ENCODE data around the gene NEXN. TPM values are rescaled to one million over a fixed set of nuclear protein-coding genes. Genes with fewer than 3 reads are reported as not detected.
"Not testable (repeated sequence)": the region's sequence is repeated elsewhere in the genome, so short reads cannot be mapped to it uniquely, and the experiment has no call there.

The NEXN gene
- total RNA-seq, 2 donors from 2014 or later, result 5.7 TPM

- Histone ChIP-seq H3K27me3 (ENCODE audit: control insufficient read depth, insufficient read depth, low read length, poor library complexity, severe bottlenecking) (no peaks in the 10 kb centered on the region), H3K4me3 (ENCODE audit: low read length) (peak overlapping the region; percentile 99), H3K9ac (ENCODE audit: extremely low read depth, low read length, poor library complexity, severe bottlenecking) (peak overlapping the region; percentile 100), H3K27ac (ENCODE audit: low read depth, low read length) (peak overlapping the region; percentile 98), H3K4me1 (ENCODE audit: control insufficient read depth, insufficient read depth, low read length) (no peaks in the 10 kb centered on the region), H3K36me3 (ENCODE audit: control insufficient read depth, insufficient read depth, low read length) (peaks cover 42% of the 10 kb centered on the region), H3K9me3 (ENCODE audit: control insufficient read depth, low read length) (no peaks in the 10 kb centered on the region)
- no peaks in the 10 kb centered on the region for H3K27me3 Mint-ChIP-seq (ENCODE audit: insufficient read depth)
- DNase-seq, result peak; percentile 79
- WGBS, 2 experiments (ENCODE audit: insufficient coverage in 1 of 2, insufficient read length in 1 of 2), result 0 to 1% methylated on average over 14 to 34 of the region's 34 CpGs
- TF ChIP-seq CTCF (conservative IDR thresholded peaks at IDR 0.05), result no peak
- peaks cover 26% of the 10 kb centered on the region for H3K36me3 Mint-ChIP-seq (ENCODE audit: low read depth)
- no peak overlapping the region for H3K27ac Mint-ChIP-seq
- no peak overlapping the region for H3K4me3 Mint-ChIP-seq
- H3K4me1 Mint-ChIP-seq, result peaks cover 30% of the 10 kb centered on the region
- no peaks in the 10 kb centered on the region for H3K9me3 Mint-ChIP-seq
Observed at GRCh38 chr1:77978293-77978968, 90.0 kb downstream of the NEXN start.

- Histone ChIP-seq H3K27me3 (ENCODE audit: control insufficient read depth, insufficient read depth, low read length, poor library complexity, severe bottlenecking) (no peaks in the 10 kb centered on the region), H3K4me3 (ENCODE audit: low read length) (peak within 1 kb of the TSS; percentile 99), H3K4me1 (ENCODE audit: control insufficient read depth, insufficient read depth, low read length) (peaks cover 4% of the 10 kb centered on the region), H3K27ac (ENCODE audit: low read depth, low read length) (peak within 1 kb of the TSS; percentile 98), H3K9ac (ENCODE audit: extremely low read depth, low read length, poor library complexity, severe bottlenecking) (peak within 1 kb of the TSS; percentile 100), H3K36me3 (ENCODE audit: control insufficient read depth, insufficient read depth, low read length) (peaks cover 42% of the 10 kb centered on the region), H3K9me3 (ENCODE audit: control insufficient read depth, low read length) (no peaks in the 10 kb centered on the region)
- TF ChIP-seq CTCF (conservative IDR thresholded peaks at IDR 0.05), result peak; percentile 78
- peaks cover 35% of the 10 kb centered on the region for H3K4me1 Mint-ChIP-seq
- WGBS, 2 experiments (ENCODE audit: insufficient coverage in 1 of 2, insufficient read length in 1 of 2), result 0 to 1% methylated on average over 41 to 57 of the region's 57 CpGs
- no peak within 1 kb of the TSS for H3K4me3 Mint-ChIP-seq
- no peaks in the 10 kb centered on the region for H3K9me3 Mint-ChIP-seq
- H3K36me3 Mint-ChIP-seq (ENCODE audit: low read depth), result peaks cover 22% of the 10 kb centered on the region
- H3K27me3 Mint-ChIP-seq (ENCODE audit: insufficient read depth), result no peaks in the 10 kb centered on the region
- DNase-seq, result peak; percentile 98
- H3K27ac Mint-ChIP-seq, result no peak within 1 kb of the TSS
Observed at GRCh38 chr1:77978969-77979876, 90.8 kb downstream of the NEXN start, which contains the start of gene FUBP1. Gene FUBP1, minus strand, starts transcription at chr1:77979072. Its CDS starts 68 bp downstream, at chr1:77979004.

- WGBS, 2 experiments (ENCODE audit: insufficient coverage in 1 of 2, insufficient read length in 1 of 2), result 72 to 100% methylated on average over 4 to 7 of the region's 8 CpGs
- peaks cover 12% of the 10 kb centered on the region for H3K4me1 ChIP-seq (ENCODE audit: control insufficient read depth, insufficient read depth, low read length)
Observed at GRCh38 chr1:77983352-77983996, 95.0 kb downstream of the NEXN start.

More at GRCh38 chr1:77983352-77983996, 95.0 kb downstream of the NEXN start:
- not testable (repeated sequence) for H3K27me3 Mint-ChIP-seq (ENCODE audit: insufficient read depth); DNase-seq; H3K36me3 Mint-ChIP-seq (ENCODE audit: low read depth); H3K9me3 ChIP-seq (ENCODE audit: control insufficient read depth, low read length); H3K4me3 ChIP-seq (ENCODE audit: low read length); H3K27ac ChIP-seq (ENCODE audit: low read depth, low read length); H3K9me3 Mint-ChIP-seq; H3K9ac ChIP-seq (ENCODE audit: extremely low read depth, low read length, poor library complexity, severe bottlenecking); H3K27me3 ChIP-seq (ENCODE audit: control insufficient read depth, insufficient read depth, low read length, poor library complexity, severe bottlenecking); H3K4me3 Mint-ChIP-seq
- H3K36me3 ChIP-seq (ENCODE audit: control insufficient read depth, insufficient read depth, low read length), result peaks cover 11% of the 10 kb centered on the region
- Mint-ChIP-seq H3K4me1 (peaks cover 47% of the 10 kb centered on the region), H3K27ac (peak overlapping the region; percentile 93)
